GM10266 (cell line): ENCODE results near the gene GARS1.

ENCODE experiments used
- DNase-seq: peaks from one replicate; pipeline ENCODE4 v3.0.0; 2012; ENCODE audit errors: extremely low spot score
- CTCF ChIP-seq: IDR thresholded peaks from 2 replicates; pipeline ENCODE4 v1.5.1; 2012; ENCODE audit warnings: mild to moderate bottlenecking, low read depth; ENCODE audit not compliant: control insufficient read depth, insufficient read depth; ENCODE audit errors: missing control alignments

Gene GARS1

GRCh38 chr7:30553141-30553540 lies 41.5 kb upstream of the GARS1 start:
- TF ChIP-seq CTCF = no peak
- DNase-seq = no peak

GRCh38 chr7:30553546-30553945 lies 41.1 kb upstream of the GARS1 start:
- TF ChIP-seq CTCF = no peak
- DNase-seq = no peak

GRCh38 chr7:30555525-30555924 lies 39.2 kb upstream of the GARS1 start:
- TF ChIP-seq CTCF = no peak
- DNase-seq = no peak

- no peak for DNase-seq
- TF ChIP-seq CTCF = no peak
These were observed 37.8 kb upstream of the GARS1 start for GRCh38 chr7:30556840-30557239.

- DNase-seq = no peak
- no peak for TF ChIP-seq CTCF
These were observed 37.4 kb upstream of the GARS1 start for GRCh38 chr7:30557245-30557644.

- no peak for TF ChIP-seq CTCF
- no peak for DNase-seq
These were observed 35.1 kb upstream of the GARS1 start for GRCh38 chr7:30559611-30560010.

GRCh38 chr7:30561389-30561788 lies 33.3 kb upstream of the GARS1 start:
- no peak for DNase-seq
- no peak for TF ChIP-seq CTCF
